GM12878 (cell line): ENCODE data around the gene SARS2. TPM values are rescaled to one million over a fixed set of nuclear protein-coding genes. Genes with fewer than 3 reads are reported as not detected.
A peak's percentile ranks its signal among the peaks of the same experiment; 100 is the strongest.

Experiments used
- ATAC-seq: fragments of 200-7000 bp; cut with Tn5 transposase; 3 replicates; pipeline ENCODE4 v1.9.1; 2020; ENCODE audit warnings: mild to moderate bottlenecking, moderate library complexity
- BruUV-seq: library from RNA; stranded (reverse); fragments of 400-500 nt; replicated peaks from 2 replicates; lab custom pipeline; 2021; lab: Mats Ljungman, UMichigan
- CTCF ChIA-PET: fragments of 300-600 bp; sonication (Branson Sonifier 250); formaldehyde crosslinking; extraction: SDS; loops from one replicate; lab custom pipeline; 2021; ENCODE audit warnings: inconsistent platforms; lab: Yijun Ruan, JAX
- POLR2A ChIA-PET: fragments of 350-600 bp; formaldehyde crosslinking; extraction: SDS; loops from one replicate; lab custom pipeline; 2021; ENCODE audit warnings: inconsistent platforms; lab: Charles Lee
- RAD21 ChIA-PET: fragments of 300-600 bp; sonication (Branson Sonifier 250); formaldehyde crosslinking; loops from one replicate; lab custom pipeline; 2023; ENCODE audit warnings: antibody characterized with exemption; ENCODE audit not compliant: unreplicated experiment; lab: Charles Lee
- SMC1A ChIA-PET: fragments of 300-600 bp; sonication (Branson Sonifier 250); formaldehyde crosslinking; loops from one replicate; lab custom pipeline; 2023; ENCODE audit not compliant: unreplicated experiment, uncharacterized antibody; lab: Charles Lee
- DNase-seq: peaks from one replicate; pipeline ENCODE4 v3.0.0-alpha.2; 2011; ENCODE audit warnings: low read depth, low spot score
- FAIRE-seq: peaks from 3 replicates; lab custom pipeline; 2011; peaks lifted over from hg19 to GRCh38; lab: Jason Lieb, UNC
- H2AFZ ChIP-seq: 2 replicates; pipeline ENCODE4 v1.6.0; 2011; ENCODE audit warnings: low read depth, low read length, control low read depth; ENCODE audit not compliant: control insufficient read depth
- H3K27ac ChIP-seq: 2 replicates; pipeline ENCODE4 v1.5.1; 2011; ENCODE audit warnings: control low read depth; ENCODE audit not compliant: control insufficient read depth, insufficient read depth
- H3K27me3 ChIP-seq, 2 experiments: replicated peaks in 1 of 2; 2 replicates each; pipeline versions ENCODE4 v1.6.0 to v1.6.1; 2011; ENCODE audit warnings: low read length in 1 of 2; ENCODE audit not compliant: control insufficient read depth in 2 of 2, insufficient read depth in 2 of 2
- H3K36me3 ChIP-seq, 2 experiments: 2 replicates each; pipeline ENCODE4 v1.5.1; 2011; ENCODE audit warnings: low read length in 1 of 2; ENCODE audit not compliant: control insufficient read depth in 2 of 2, insufficient read depth in 2 of 2
- H3K4me1 ChIP-seq: 2 replicates; pipeline ENCODE4 v1.6.1; 2011; ENCODE audit warnings: mild to moderate bottlenecking, low read length, moderate library complexity, mixed read lengths; ENCODE audit not compliant: control insufficient read depth, insufficient read depth
- H3K4me2 ChIP-seq: 2 replicates; pipeline ENCODE4 v1.6.0; 2011; ENCODE audit warnings: control low read depth; ENCODE audit not compliant: control insufficient read depth, insufficient read depth
- H3K4me3 ChIP-seq: fragments of 200-600 bp; sonication (generic); 2 replicates; pipeline ENCODE4 v1.5.1; 2016
- H3K79me2 ChIP-seq: 2 replicates; pipeline ENCODE4 v1.6.0; 2011; ENCODE audit warnings: low read length; ENCODE audit not compliant: control insufficient read depth, insufficient read depth
- H3K9ac ChIP-seq: 2 replicates; pipeline ENCODE4 v1.8.0; 2011; ENCODE audit warnings: low read length, control low read depth, mixed read lengths; ENCODE audit not compliant: control insufficient read depth, insufficient read depth
- H3K9me3 ChIP-seq: replicated peaks from 3 replicates; pipeline ENCODE4 v1.5.1; 2011; ENCODE audit warnings: mild to moderate bottlenecking, low read length; ENCODE audit not compliant: control insufficient read depth, insufficient read depth
- H4K20me1 ChIP-seq: 2 replicates; pipeline ENCODE4 v1.6.0; 2011; ENCODE audit not compliant: control insufficient read depth, insufficient read depth
- NR2F1 ChIP-seq: fragments of 450-650 bp; conservative IDR thresholded peaks from 2 replicates; pipeline ENCODE4 v1.6.1; 2017; ENCODE audit warnings: mild to moderate bottlenecking
- RAD21 ChIP-seq: IDR thresholded peaks from 2 replicates; pipeline ENCODE4 v1.6.1; 2011; ENCODE audit warnings: mild to moderate bottlenecking, low read depth, low read length, moderate library complexity; ENCODE audit not compliant: insufficient read depth
- ZNF384 ChIP-seq: IDR thresholded peaks from 2 replicates; pipeline ENCODE4 v1.6.1; 2012; ENCODE audit warnings: low read depth, mild to moderate bottlenecking, low read length, improper control_type of control experiment, borderline replicate concordance
- WGBS: methylation state at CpG from one replicate; pipeline ENCODE4 v1.1.6; 2016; ENCODE audit warnings: low lambda C conversion rate; ENCODE audit not compliant: insufficient replicate concordance, insufficient coverage; ENCODE audit errors: missing lambda C conversion rate; 5-methylcytosine and 5-hydroxymethylcytosine counted together
- in situ Hi-C: fragments of 300-500 bp; cut with MboI; formaldehyde crosslinking; loops from 9 replicates; pipeline ENCODE4 v1.14.3; 2018; ENCODE audit warnings: mixed read lengths
- intact Hi-C: fragments of 100-400 bp; cut with micrococcal nuclease; formaldehyde crosslinking; loops from one replicate; pipeline ENCODE4 v1.14.2; 2022; ENCODE audit not compliant: unreplicated experiment
- polyA plus RNA-seq, 11 experiments: library from polyadenylated mRNA; depleted of rRNA in 4 of 11; unstranded in 6 of 11; stranded (reverse) in 5 of 11; fragments of >200 nt; fragmentation: Nextera tagmentation in 4 of 11; fragmentation: Illumina TruSeq in 1 of 11; extraction: Ambion mirVana in 4 of 11; extraction: Trizol in 1 of 11; gene quantifications; 1 replicate in 1 of 11; 2 replicates in 10 of 11; pipeline versions ENCODE4 v1.2.1 to v1.2.3, GENCODE V29; 2011 to 2016; ENCODE audit warnings: inconsistent platforms in 2 of 11, missing spikeins in 2 of 11, low read depth in 1 of 11
- total RNA-seq, 4 experiments: library from RNA; depleted of rRNA in 3 of 4; stranded (reverse); fragments of >200 nt in 3 of 4; fragmentation: Illumina TruSeq in 1 of 4; extraction: Trizol in 1 of 4; gene quantifications; 2 replicates each; pipeline versions ENCODE4 v1.2.1 to v1.2.3, GENCODE V29; 2013 to 2021
- TF ChIP-seq, protein P1 (sequence below): fragments of 150-350 bp; IDR thresholded peaks from 2 replicates; pipeline ENCODE4 v1.6.1; 2014; ENCODE audit warnings: mild to moderate bottlenecking, low read depth, low read length
- TF ChIP-seq, protein P2 (sequence below): fragments of 450-650 bp; IDR thresholded peaks from 2 replicates; pipeline ENCODE4 v1.6.1; 2017; ENCODE audit warnings: mild to moderate bottlenecking, moderate library complexity
- TF ChIP-seq, protein P3 (sequence below): IDR thresholded peaks from 2 replicates; pipeline ENCODE4 v1.6.1; 2012; ENCODE audit warnings: low read depth, low read length, improper control_type of control experiment
- TF ChIP-seq, protein P4 (sequence below), 3 experiments: IDR thresholded peaks in 2 of 3; conservative IDR thresholded peaks in 1 of 3; 2 replicates each; pipeline ENCODE4 v1.5.1; 2011; ENCODE audit warnings: low read depth in 3 of 3, low read length in 3 of 3, mild to moderate bottlenecking in 3 of 3, control low read depth in 2 of 3, moderate library complexity in 2 of 3, inconsistent platforms in 1 of 3, mixed read lengths in 1 of 3; ENCODE audit not compliant: control insufficient read depth in 2 of 3, insufficient read depth in 1 of 3; ENCODE audit errors: extremely low read depth in 1 of 3

SARS2 gene
- total and polyA plus RNA-seq, 10 of the 15 experiments (the other 5 are each of a cell fraction or from before 2014, with no cell fraction given): 2.6 to 50.3 (median 27.5) TPM

DNA sequence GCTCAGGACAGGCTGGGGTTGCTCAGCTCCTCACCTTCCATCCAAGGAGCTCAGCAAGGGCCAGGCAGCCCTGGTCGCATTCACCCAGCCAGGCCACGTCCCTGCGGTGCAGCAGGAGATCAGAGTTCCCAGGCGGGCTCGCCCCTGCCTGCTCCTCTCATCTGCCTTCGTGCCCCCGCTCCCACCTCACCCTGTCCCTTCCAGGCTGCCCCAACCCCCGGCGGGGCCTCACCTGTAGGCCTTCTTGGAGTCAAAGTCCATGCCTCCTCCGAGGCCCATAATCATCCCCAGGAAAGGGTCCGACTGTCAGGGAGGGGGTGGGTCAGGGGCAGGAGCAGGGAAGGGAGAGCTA, 51.2 kb downstream of the SARS2 start (continued):
- TF ChIP-seq, protein P1, sequence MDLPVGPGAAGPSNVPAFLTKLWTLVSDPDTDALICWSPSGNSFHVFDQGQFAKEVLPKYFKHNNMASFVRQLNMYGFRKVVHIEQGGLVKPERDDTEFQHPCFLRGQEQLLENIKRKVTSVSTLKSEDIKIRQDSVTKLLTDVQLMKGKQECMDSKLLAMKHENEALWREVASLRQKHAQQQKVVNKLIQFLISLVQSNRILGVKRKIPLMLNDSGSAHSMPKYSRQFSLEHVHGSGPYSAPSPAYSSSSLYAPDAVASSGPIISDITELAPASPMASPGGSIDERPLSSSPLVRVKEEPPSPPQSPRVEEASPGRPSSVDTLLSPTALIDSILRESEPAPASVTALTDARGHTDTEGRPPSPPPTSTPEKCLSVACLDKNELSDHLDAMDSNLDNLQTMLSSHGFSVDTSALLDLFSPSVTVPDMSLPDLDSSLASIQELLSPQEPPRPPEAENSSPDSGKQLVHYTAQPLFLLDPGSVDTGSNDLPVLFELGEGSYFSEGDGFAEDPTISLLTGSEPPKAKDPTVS: no peak
- TF ChIP-seq ZNF384: no peak

DNA sequence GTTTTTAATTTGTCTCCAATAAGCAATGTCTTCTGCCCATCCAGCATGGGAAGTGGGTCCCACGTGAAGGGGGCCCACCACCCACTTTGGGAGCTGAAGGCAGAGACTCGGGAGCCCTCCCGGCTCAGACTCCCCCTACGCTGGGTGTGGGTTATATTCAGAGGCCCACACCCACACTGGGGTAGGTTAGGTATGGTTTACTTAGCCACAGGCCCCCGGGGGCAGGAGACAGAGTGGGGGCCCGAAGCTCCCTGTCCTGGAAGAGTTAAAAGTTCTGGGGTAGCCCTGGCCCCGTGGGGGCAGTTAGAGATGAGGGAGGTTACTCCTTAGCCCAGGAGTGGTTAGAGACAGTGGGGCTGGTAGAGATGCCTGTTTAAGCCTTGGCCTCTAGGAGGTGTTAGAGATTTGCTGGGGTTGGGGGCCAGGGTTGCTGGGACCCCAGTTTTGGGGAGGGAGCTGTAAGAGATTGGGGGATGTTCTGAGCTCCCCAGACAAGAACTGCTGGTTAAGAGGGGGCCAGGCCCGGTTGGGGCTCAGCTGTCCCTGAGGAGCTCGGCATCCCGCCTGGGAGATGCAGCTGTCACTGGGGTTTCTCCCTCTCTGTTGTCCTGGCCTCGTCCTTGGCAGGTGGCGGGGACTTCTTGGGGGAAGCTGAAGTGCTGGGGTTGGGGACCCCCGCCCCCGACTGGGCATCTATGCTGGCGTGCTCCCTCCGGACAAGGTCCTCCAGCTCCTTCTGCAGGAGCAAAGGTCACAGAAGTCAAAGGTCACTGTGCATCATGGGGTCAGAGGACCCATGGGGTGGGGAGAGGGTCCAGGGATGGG, 51.8 kb downstream of the SARS2 start:
- Histone ChIP-seq H3K36me3 (no peaks in the 10 kb centered on the region; a peak in 1 of 4 replicates), H3K9ac (peak overlapping the region; percentile 83), H3K4me2 (peak overlapping the region; percentile 92), H4K20me1 (no peaks in the 10 kb centered on the region), H3K27ac (peak overlapping the region; percentile 95), H3K4me1 (peaks cover 7% of the 10 kb centered on the region), H3K79me2 (no peaks in the 10 kb centered on the region; the same call in none of the 2 replicates), H3K9me3 (no peaks in the 10 kb centered on the region), H2AFZ (peak overlapping the region; percentile 90), H3K27me3 (no peaks in the 10 kb centered on the region), H3K4me3 (peak overlapping the region; percentile 73; the same call in 1 of the 2 replicates)
- RAD21 ChIA-PET: interaction anchor here (0.8 to 2.1 kb wide), 12 partner anchors 9 to 363 kb away, joined by 3 to 8 read pairs (median 4); partner anchors contain the start of genes MAP4K1, MRPS12, NFKBIB and SARS2
- CTCF ChIA-PET: interaction anchor here (0.6 to 4.8 kb wide), 11 partner anchors 9 to 476 kb away, joined by 3 to 62 read pairs (median 5); partner anchors contain the start of genes FAM98C, HNRNPL, MRPS12 and SARS2
- peak; percentile 36 for ATAC-seq
- in situ Hi-C loops (no loop called here), intact Hi-C loops (loop anchor here (2.0 kb wide), 1 partner anchor 20 kb away; the partner anchor contains the start of genes NFKBIB and SIRT2)
- SMC1A ChIA-PET: interaction anchor here (0.6 to 1.9 kb wide), 9 partner anchors 9 to 366 kb away, joined by 3 to 9 read pairs (median 3); partner anchors contain the start of genes MRPS12 and SARS2
- FAIRE-seq: no peak
- BruUV-seq: TSS peak; percentile 96
- POLR2A ChIA-PET: interaction anchor here (0.5 to 3.0 kb wide), 10 partner anchors 9 to 372 kb away, joined by 3 to 12 read pairs (median 6); partner anchors contain the start of genes ECH1, HNRNPL, NFKBIB and SIRT2
- no peak for DNase-seq
- 53% methylated on average over 16 of the region's 16 CpGs for WGBS
- TF ChIP-seq, protein P2, sequence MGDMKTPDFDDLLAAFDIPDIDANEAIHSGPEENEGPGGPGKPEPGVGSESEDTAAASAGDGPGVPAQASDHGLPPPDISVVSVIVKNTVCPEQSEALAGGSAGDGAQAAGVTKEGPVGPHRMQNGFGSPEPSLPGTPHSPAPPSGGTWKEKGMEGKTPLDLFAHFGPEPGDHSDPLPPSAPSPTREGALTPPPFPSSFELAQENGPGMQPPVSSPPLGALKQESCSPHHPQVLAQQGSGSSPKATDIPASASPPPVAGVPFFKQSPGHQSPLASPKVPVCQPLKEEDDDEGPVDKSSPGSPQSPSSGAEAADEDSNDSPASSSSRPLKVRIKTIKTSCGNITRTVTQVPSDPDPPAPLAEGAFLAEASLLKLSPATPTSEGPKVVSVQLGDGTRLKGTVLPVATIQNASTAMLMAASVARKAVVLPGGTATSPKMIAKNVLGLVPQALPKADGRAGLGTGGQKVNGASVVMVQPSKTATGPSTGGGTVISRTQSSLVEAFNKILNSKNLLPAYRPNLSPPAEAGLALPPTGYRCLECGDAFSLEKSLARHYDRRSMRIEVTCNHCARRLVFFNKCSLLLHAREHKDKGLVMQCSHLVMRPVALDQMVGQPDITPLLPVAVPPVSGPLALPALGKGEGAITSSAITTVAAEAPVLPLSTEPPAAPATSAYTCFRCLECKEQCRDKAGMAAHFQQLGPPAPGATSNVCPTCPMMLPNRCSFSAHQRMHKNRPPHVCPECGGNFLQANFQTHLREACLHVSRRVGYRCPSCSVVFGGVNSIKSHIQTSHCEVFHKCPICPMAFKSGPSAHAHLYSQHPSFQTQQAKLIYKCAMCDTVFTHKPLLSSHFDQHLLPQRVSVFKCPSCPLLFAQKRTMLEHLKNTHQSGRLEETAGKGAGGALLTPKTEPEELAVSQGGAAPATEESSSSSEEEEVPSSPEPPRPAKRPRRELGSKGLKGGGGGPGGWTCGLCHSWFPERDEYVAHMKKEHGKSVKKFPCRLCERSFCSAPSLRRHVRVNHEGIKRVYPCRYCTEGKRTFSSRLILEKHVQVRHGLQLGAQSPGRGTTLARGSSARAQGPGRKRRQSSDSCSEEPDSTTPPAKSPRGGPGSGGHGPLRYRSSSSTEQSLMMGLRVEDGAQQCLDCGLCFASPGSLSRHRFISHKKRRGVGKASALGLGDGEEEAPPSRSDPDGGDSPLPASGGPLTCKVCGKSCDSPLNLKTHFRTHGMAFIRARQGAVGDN: no peak
- TF ChIP-seq NR2F1 (peak; percentile 64), RAD21 (0 out of 2 replicates have a peak, but pooled peaks have one; percentile 14)
- TF ChIP-seq, protein P3, sequence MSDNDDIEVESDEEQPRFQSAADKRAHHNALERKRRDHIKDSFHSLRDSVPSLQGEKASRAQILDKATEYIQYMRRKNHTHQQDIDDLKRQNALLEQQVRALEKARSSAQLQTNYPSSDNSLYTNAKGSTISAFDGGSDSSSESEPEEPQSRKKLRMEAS: no peak
- TF ChIP-seq, protein P4, sequence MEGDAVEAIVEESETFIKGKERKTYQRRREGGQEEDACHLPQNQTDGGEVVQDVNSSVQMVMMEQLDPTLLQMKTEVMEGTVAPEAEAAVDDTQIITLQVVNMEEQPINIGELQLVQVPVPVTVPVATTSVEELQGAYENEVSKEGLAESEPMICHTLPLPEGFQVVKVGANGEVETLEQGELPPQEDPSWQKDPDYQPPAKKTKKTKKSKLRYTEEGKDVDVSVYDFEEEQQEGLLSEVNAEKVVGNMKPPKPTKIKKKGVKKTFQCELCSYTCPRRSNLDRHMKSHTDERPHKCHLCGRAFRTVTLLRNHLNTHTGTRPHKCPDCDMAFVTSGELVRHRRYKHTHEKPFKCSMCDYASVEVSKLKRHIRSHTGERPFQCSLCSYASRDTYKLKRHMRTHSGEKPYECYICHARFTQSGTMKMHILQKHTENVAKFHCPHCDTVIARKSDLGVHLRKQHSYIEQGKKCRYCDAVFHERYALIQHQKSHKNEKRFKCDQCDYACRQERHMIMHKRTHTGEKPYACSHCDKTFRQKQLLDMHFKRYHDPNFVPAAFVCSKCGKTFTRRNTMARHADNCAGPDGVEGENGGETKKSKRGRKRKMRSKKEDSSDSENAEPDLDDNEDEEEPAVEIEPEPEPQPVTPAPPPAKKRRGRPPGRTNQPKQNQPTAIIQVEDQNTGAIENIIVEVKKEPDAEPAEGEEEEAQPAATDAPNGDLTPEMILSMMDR (IDR thresholded peaks at IDR 0.05 in 2 of 3, conservative IDR thresholded peaks at IDR 0.05 in 1 of 3; ENCODE audit: control insufficient read depth in 2 of 3, extremely low read depth in 1 of 3, insufficient read depth in 1 of 3, low read depth in 3 of 3, low read length in 3 of 3): peak in 2 of 3 experiments; percentile 4 to 11; a peak in 1 of 6 replicates
